ENCODE results near the gene KAZN. TPM values are rescaled to one million over a fixed set of nuclear protein-coding genes. Genes with fewer than 3 reads are reported as not detected.

KAZN gene
- total and polyA plus RNA-seq, 3 donors from 2014 or later, result 12.1 to 14.6 (median 13.8) TPM

DNA sequence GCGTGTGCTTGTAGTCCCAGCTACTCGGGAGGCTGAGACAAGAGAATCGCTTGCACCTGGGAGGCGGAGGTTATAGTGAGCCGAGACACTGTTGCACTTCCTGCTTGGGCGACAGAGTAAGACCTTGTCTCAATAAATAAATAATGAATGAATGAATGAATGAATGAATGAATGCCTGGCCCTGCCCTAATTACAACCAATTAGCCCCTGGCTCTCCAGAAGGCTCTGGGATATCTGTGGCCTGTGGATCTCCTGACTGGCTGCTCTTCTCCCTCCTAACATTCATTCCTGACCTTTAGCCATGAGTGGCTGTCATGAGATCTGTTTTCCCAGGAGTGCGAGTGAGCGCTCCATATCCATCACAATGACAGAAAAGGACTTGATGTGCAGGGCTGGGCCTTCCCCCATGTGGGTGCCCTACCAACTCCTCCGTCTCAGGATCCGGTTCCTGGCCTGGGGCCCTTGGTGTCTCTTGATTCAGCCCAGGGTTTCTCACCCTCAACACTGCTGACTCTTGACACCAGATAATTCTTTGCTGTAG lies 311.5 kb downstream of the KAZN start:
- Histone ChIP-seq H3K4me3 (no peak overlapping the region), H3K9me3 (no peaks in the 10 kb centered on the region), H3K4me1 (peaks cover 20% of the 10 kb centered on the region), H3K36me3 (ENCODE audit: low read depth, missing control alignments) (no peaks in the 10 kb centered on the region), H3K27ac (no peak overlapping the region), H3K27me3 (no peaks in the 10 kb centered on the region)
- intact Hi-C loops (cut with DNase I; ENCODE audit: low total_unique reads), result no loop called here
- no peak for DNase-seq
- WGBS, 2 donors, result 90 to 94% methylated on average over 10 of the region's 10 CpGs
- TF ChIP-seq, protein P1, sequence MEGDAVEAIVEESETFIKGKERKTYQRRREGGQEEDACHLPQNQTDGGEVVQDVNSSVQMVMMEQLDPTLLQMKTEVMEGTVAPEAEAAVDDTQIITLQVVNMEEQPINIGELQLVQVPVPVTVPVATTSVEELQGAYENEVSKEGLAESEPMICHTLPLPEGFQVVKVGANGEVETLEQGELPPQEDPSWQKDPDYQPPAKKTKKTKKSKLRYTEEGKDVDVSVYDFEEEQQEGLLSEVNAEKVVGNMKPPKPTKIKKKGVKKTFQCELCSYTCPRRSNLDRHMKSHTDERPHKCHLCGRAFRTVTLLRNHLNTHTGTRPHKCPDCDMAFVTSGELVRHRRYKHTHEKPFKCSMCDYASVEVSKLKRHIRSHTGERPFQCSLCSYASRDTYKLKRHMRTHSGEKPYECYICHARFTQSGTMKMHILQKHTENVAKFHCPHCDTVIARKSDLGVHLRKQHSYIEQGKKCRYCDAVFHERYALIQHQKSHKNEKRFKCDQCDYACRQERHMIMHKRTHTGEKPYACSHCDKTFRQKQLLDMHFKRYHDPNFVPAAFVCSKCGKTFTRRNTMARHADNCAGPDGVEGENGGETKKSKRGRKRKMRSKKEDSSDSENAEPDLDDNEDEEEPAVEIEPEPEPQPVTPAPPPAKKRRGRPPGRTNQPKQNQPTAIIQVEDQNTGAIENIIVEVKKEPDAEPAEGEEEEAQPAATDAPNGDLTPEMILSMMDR (IDR thresholded peaks at IDR 0.05), result no peak
- TF ChIP-seq POLR2A (IDR thresholded peaks at IDR 0.05), result no peak

DNA sequence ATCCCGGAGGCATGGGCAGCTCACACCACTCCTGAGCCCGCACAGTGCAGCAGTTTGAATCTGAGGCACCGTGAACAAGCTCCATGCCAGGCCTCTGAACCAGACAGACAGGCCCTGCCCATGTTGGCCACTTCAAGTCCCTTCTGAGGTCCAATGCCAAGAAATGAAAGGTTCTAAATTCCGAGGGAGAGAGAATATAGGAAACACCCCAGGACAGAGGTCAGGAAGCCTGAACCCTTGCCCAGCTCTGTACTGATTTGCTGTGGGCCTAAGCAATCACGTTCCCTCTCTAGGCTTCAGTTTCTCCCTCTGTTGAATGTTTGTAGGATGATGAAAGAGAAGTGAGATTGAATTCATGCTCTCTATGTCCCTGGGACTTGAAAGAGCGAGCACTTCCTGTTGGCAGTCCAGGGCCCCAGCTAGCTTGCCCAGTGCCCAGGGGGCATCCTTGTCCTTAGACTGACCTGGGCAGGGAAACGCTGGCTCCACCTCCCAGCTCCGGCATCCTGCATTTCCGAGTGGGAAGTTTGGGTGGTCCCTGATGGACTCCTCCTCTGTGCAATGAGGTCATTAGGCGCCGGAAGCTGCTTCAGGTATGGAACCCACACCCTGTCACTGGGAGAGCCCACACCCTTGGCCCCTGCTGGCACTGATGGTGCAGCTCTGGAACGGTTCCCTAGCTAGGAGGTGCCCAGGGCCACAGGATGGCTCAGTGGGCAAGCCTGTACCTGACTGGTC lies 312.7 kb downstream of the KAZN start:
- no peak for DNase-seq
- H3K36me3 ChIP-seq (ENCODE audit: low read depth, missing control alignments), result no peaks in the 10 kb centered on the region
- H3K27ac ChIP-seq, result no peak overlapping the region
- WGBS, 2 donors, result 64 to 73% methylated on average over 4 to 12 of the region's 12 CpGs
- TF ChIP-seq, protein P1 (IDR thresholded peaks at IDR 0.05), result no peak
- TF ChIP-seq POLR2A (IDR thresholded peaks at IDR 0.05), result no peak
- no peak overlapping the region for H3K4me3 ChIP-seq
- no peaks in the 10 kb centered on the region for H3K9me3 ChIP-seq
- intact Hi-C loops (cut with DNase I; ENCODE audit: low total_unique reads), result no loop called here
- H3K4me1 ChIP-seq, result peaks cover 20% of the 10 kb centered on the region
- no peaks in the 10 kb centered on the region for H3K27me3 ChIP-seq

DNA sequence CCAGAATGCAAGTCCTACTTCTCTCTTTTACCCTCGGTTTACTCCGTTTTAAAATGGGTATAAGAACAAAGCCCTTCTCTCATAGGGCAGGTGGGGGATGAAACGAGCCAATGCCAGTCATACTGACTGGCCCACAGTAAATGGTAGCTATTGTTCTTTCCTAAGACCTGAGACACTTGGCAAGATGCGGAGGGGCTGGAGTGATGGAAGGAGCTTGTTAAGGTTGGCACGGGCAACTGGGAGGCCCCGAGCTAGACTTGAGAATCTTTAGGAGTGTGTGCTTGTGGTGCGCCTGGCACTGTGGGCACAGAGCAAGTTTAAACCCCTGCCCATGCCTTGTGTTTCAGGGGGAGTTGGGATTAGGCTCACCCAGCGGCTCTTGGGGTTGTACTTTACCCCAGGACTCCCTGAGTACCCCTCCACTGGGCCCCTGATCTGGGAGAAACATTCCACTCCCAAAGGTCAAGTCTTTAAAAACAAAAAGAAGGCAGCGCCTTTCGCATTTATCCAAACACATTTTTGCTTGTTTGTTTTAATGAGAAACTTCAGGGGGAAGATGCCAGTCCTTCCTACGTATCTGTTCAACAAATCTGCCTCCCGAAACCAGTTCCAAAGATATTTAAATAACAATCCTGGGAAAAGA lies 314.5 kb downstream of the KAZN start:
- TF ChIP-seq, protein P1 (IDR thresholded peaks at IDR 0.05), result no peak
- TF ChIP-seq POLR2A (IDR thresholded peaks at IDR 0.05), result no peak
- intact Hi-C loops (cut with DNase I; ENCODE audit: low total_unique reads), result no loop called here
- Histone ChIP-seq H3K36me3 (ENCODE audit: low read depth, missing control alignments) (no peaks in the 10 kb centered on the region), H3K27ac (peak overlapping the region; percentile 31 to 50), H3K4me1 (peaks cover 20% of the 10 kb centered on the region), H3K9me3 (no peaks in the 10 kb centered on the region), H3K4me3 (no peak overlapping the region), H3K27me3 (no peaks in the 10 kb centered on the region)
- no peak for DNase-seq
- 56 to 69% methylated on average over 12 of the region's 12 CpGs for WGBS, 2 donors

DNA sequence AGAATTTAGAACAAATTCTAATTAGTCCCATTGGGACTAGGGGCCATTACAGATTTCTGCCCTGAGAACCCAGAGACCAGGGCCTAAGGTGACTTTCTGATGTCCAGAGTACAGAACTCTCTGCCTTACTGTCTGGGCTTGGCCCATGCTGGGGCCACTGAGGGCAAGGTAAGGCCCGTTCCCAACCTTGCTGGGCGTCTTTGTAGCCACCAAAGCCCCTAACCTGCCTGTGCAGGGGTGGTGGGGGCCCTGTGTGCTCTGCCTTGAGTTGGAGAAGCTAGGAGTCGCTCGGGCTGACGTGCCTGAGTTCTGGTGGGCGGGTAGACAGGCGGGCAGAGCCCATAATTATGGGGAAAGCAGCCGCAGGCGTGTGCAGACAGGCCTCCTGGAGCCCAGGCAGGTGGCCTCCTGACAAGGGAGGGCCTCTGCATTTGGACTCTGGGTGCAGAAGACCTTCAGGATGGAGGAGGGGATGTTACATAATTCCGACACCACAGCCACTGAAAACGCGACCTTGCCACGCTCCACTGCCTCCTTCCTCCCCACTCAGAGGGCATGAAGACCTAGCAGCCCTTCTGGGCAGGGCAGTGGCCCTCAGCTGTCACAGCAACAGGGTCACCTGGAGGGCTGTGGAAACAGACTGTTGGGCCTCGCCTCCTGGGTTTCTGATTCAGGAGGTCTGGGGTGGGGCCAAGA lies 315.1 kb downstream of the KAZN start:
- Histone ChIP-seq H3K36me3 (ENCODE audit: low read depth, missing control alignments) (no peaks in the 10 kb centered on the region), H3K4me3 (no peak overlapping the region), H3K27me3 (no peaks in the 10 kb centered on the region), H3K9me3 (no peaks in the 10 kb centered on the region), H3K4me1 (peaks cover 20% of the 10 kb centered on the region), H3K27ac (peak overlapping the region; percentile 31 to 50)
- no peak for TF ChIP-seq POLR2A (IDR thresholded peaks at IDR 0.05)
- TF ChIP-seq, protein P1 (IDR thresholded peaks at IDR 0.05), result no peak
- no peak for DNase-seq
- WGBS, 2 donors, result 76% methylated on average over 3 to 14 of the region's 14 CpGs
- intact Hi-C loops (cut with DNase I; ENCODE audit: low total_unique reads), result no loop called here

Data from testis (tissue), 3 donors.